Left renal pelvis (tissue), 4 donors: Measurements from ENCODE around the gene DEDD2. TPM values are rescaled to one million over a fixed set of nuclear protein-coding genes. Genes with fewer than 3 reads are reported as not detected.

Source experiments
- DNase-seq, 4 donors: peaks; one replicate each; pipeline ENCODE4 v3.0.0-alpha.2; 2013; ENCODE audit warnings: low read depth in 4 of 4, low spot score in 3 of 4
- polyA plus RNA-seq, 4 donors: library from polyadenylated mRNA; unstranded; fragments of 120-200 nt; gene quantifications; one replicate each; pipeline ENCODE4 v1.2.1, GENCODE V29; 2013; ENCODE audit not compliant: insufficient read length in 4 of 4

Gene DEDD2
- polyA plus RNA-seq, 4 donors: 15.9 to 33.8 (median 23.1) TPM

DNA sequence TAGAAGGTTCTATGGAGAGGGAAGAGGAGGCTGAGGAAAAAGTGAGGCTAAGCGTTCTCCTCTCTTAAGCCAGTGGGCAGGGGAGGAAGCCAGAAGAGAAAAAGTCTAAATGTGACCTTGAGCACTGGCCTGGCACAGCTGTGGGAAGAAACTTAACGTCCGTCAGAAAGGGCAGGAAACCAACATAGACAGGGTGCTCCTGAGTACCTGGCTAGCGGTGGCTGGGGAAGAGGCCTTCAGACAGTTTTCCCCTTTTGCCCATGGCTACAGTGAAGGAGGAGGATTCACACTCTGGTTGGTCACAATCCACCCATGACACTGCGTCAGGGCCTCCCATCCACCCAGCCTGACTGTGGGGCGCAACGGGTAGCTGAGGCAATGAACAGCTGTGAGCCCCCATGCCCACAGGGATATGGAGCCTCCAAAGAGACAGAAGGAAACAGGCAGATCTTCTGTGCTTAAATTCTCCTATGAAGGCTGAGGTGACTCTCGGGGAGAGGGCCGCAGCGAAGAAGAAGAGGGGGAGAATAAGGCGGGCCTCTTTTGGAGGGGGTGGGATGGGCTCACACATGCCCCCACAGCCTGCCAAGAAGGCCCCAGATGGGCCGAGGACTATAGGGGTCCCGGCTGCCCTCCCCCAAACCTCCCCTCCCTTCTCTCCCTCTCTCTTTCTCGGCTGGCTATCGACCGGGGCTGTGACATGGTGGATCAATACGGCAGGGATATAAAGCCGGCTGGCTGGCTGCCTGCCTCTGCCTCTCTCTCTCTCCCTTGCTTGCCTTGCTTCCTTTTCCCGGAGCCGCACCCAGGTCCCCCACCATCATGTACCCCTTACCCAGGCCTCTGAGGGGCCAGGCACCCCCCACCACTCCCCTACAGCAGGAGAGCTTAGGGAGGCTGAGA is 65.4 kb downstream of the DEDD2 start:
- DNase-seq: no peak

DNA sequence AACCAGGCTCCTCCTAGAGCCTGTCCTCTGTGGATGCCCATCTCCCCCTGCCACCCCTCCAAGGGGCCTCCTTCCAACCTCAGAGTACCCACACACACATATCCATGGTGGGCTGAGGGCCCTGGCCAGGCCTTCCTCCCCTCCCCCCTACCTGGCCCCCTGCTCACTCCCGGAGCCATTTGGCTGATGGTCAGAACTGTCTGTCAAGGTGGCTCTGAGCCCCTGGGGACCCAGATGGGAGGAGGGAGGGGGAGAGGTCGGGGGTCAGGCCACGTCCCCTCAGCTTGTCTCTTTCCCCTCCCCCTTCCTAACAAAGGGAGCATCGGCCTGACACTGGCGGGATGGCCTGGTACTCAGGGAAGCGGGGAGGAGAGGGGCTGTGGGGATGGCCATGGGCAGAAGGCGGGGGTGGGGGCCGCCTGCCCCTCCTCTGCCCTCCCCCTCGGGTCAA is 66.5 kb downstream of the DEDD2 start:
- no peak for DNase-seq

DNA sequence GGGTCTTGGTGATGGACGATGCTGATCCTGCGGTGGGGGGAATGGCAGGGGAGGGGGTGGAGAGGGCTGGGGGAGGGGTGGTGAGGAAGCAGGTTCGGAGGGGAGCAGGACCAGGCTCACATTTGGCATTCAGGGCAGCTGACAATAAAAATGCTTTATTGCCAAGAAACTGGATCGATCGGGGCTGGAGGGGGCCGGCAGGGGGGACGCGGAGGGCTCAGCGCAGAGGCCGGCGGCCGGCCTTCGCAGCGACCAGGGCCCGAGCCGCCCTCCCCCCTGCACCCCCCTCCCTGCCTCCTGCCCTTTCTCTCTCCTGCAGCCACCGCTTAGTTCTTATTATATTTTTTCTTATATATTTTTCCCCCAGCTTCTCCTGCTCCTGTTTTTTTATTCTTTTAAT is 67.1 kb downstream of the DEDD2 start:
- no peak for DNase-seq

DNA sequence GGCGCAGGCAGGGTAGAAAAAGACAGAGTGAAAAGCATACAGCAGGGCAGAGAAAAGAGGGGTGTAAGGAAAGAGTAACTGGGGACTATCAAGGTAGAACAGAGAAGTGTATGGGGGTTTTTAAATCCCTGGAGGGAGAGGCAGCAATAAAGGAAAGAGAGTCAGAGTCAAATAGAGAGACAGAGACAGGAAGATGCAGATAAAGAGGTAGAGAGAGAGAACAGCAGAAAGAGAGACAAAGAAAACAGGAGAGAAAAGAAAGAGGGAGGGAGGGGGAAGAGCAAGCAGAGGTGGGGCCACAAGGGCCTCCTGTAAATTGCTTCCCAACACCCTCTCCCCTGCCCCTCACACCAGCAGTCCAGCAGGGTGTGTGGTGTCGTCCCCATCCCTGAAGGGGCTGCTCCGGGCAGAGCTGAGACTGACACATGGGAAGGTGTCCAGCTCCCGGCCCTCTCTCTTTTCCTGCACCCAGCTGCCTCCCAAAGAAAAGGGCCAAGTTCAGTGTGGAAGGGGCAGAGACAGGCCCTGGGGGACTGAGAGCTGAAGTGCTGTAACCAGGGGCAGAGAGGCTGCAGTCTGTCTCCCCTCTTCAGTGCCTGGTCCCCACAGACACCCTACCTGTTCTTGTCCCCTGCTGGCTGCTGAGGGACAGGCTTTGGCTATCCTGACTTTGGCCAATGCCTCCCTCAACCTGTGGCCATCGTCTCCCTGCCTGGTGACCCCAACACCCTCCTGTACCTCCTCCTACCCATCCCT is 67.9 kb downstream of the DEDD2 start:
- DNase-seq: no peak

Other genes starting within 250 kb of the DEDD2 start
- under 1 TPM in 3 of 4 donors, not detected in 1; 0.26 to 0.69 (median 0.60) TPM for gene ATP1A3, start 223.4 kb downstream of the DEDD2 start, polyA plus RNA-seq
- gene GRIK5, start 147.5 kb downstream of the DEDD2 start, polyA plus RNA-seq: 10 to 100 TPM; 18.3 to 30.7 (median 21.4) TPM
- 10 to 100 TPM; 12.4 to 16.9 (median 12.9) TPM for gene ZNF574, start 141.5 kb downstream of the DEDD2 start, polyA plus RNA-seq
- gene POU2F2, start 85.2 kb downstream of the DEDD2 start, polyA plus RNA-seq: 1 to 10 TPM in 3 of 4 donors, under 1 TPM in 1; 0.69 to 1.7 (median 1.2) TPM
- gene ZNF526, start 2.6 kb upstream of the DEDD2 start, polyA plus RNA-seq: 1 to 10 TPM; 6.6 to 8.7 (median 7.8) TPM
- gene GSK3A, start 24.9 kb upstream of the DEDD2 start, polyA plus RNA-seq: 10 to 100 TPM; 67.2 to 81.3 (median 68.1) TPM
- 10 to 100 TPM; 57.2 to 81.0 (median 63.4) TPM for gene ERF, start 37.5 kb upstream of the DEDD2 start, polyA plus RNA-seq
- gene CIC, start 51.6 kb upstream of the DEDD2 start, polyA plus RNA-seq: 10 to 100 TPM; 42.7 to 74.0 (median 54.3) TPM
- 1 to 10 TPM; 1.7 to 2.1 (median 1.8) TPM for gene PRR19, start 84.5 kb upstream of the DEDD2 start, polyA plus RNA-seq
- gene PAFAH1B3, start 84.9 kb upstream of the DEDD2 start, polyA plus RNA-seq: 100 to 1,000 TPM in 1 of 4 donors, 10 to 100 TPM in 3; 66.6 to 104 (median 73.1) TPM
- 1 to 10 TPM in 3 of 4 donors, under 1 TPM in 1; 0.92 to 2.3 (median 1.5) TPM for gene TMEM145, start 95.6 kb upstream of the DEDD2 start, polyA plus RNA-seq
- 10 to 100 TPM; 33.0 to 47.3 (median 36.3) TPM for gene MEGF8, start 108.0 kb upstream of the DEDD2 start, polyA plus RNA-seq
- gene CNFN, start 172.6 kb upstream of the DEDD2 start, polyA plus RNA-seq: 1 to 10 TPM in 1 of 4 donors, under 1 TPM in 3; 0.52 to 2.0 (median 0.75) TPM
- gene LIPE, start 209.7 kb upstream of the DEDD2 start, polyA plus RNA-seq: 10 to 100 TPM in 2 of 4 donors, 1 to 10 TPM in 2; 8.6 to 14.7 (median 9.6) TPM
- under 1 TPM in 3 of 4 donors, not detected in 1; 0.18 to 0.52 (median 0.20) TPM for gene CXCL17, start 225.3 kb upstream of the DEDD2 start, polyA plus RNA-seq